ENCODE results near the gene NRG3.

The NRG3 gene

DNA sequence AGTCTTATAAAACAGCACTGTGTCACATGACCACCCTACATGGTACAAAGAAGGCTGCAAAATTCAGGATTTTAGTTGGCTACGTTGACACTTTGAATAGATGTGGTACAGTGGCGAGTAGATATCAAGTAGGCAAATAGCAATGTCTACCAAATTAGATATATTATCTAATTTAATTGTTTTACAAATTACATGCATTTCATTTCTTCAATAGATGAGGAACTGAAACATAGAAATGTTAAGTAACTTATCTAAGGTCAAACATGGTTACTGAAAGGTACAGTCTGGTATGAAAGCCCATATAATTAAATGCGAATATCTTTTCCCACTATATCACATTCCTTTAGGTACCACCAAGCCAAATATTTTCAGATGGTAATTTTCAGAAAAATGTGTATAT is 972.2 kb downstream of the NRG3 start:
- Histone ChIP-seq H3K4me1 (ENCODE audit: control insufficient read depth, insufficient read depth, low read length, poor library complexity, severe bottlenecking) (no peaks in the 10 kb centered on the region), H3K27ac (ENCODE audit: insufficient read depth, low read length, poor library complexity, severe bottlenecking) (no peak overlapping the region), H3K36me3 (ENCODE audit: control insufficient read depth, insufficient read depth, low read length) (no peaks in the 10 kb centered on the region), H3K9me3 (ENCODE audit: control insufficient read depth, low read length) (no peaks in the 10 kb centered on the region), H3K4me3 (ENCODE audit: insufficient read depth, low read depth, low read length, poor library complexity, severe bottlenecking) (no peak overlapping the region), H3K27me3 (replicated peaks; ENCODE audit: control insufficient read depth, insufficient read depth, low read length, poor library complexity, severe bottlenecking) (no peaks in the 10 kb centered on the region)
- no peak for DNase-seq

DNA sequence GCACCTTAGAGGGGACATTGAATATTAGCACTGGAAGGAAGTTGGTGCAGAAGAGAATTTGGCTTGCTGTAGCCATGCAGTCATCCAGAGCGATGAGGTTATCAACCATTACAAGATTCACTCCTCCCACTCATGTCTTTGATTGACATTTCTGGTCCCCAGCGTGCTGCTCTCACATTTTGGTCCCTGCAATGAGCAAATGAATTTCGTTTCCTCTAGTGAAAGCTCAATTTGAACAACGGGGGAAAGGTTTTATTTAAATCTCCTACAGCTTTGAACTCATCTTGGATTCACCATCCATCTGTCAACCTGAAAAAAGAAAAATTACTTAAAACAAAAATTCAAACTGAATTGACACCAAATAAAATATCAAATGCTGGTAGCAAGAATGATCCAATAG is 975.2 kb downstream of the NRG3 start:
- no peaks in the 10 kb centered on the region for H3K4me1 ChIP-seq (ENCODE audit: control insufficient read depth, insufficient read depth, low read length, poor library complexity, severe bottlenecking)
- no peak for DNase-seq
- no peaks in the 10 kb centered on the region for H3K27me3 ChIP-seq (replicated peaks; ENCODE audit: control insufficient read depth, insufficient read depth, low read length, poor library complexity, severe bottlenecking)
- H3K9me3 ChIP-seq (ENCODE audit: control insufficient read depth, low read length), result no peaks in the 10 kb centered on the region
- H3K27ac ChIP-seq (ENCODE audit: insufficient read depth, low read length, poor library complexity, severe bottlenecking), result no peak overlapping the region
- H3K4me3 ChIP-seq (ENCODE audit: insufficient read depth, low read depth, low read length, poor library complexity, severe bottlenecking), result no peak overlapping the region
- no peaks in the 10 kb centered on the region for H3K36me3 ChIP-seq (ENCODE audit: control insufficient read depth, insufficient read depth, low read length)

DNA sequence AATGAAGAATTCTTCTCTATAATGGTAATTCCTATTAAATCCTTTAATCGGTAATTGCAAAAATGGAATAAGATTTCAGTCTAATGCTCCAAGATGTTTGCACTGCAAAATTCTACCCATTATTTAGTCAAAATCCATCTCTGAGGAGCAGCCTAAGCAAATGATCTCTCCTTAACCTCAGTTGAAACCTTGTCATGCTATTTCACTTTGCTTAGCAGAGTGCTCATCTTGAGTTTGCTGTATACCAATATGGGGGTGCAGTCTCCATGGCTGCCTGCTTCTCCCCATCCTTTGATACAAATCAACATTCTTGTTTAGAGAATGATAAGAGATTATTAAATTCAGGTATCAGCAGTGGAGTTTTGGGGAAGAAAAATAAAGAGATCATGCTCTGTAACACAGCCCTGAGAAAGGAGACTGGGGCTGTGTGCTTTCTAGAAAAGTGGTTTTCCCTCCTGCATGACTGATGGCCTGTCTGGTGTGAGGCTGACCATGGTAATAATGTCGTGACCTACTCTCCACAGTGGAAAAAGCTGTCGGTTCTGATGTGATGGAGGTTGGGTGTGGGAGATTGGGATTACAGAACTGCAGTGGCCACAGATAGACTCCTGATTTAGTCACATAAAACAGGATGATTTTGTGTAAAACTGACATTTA is 982.1 kb downstream of the NRG3 start:
- no peak for DNase-seq
- Histone ChIP-seq H3K4me1 (ENCODE audit: control insufficient read depth, insufficient read depth, low read length, poor library complexity, severe bottlenecking) (no peaks in the 10 kb centered on the region), H3K4me3 (ENCODE audit: insufficient read depth, low read depth, low read length, poor library complexity, severe bottlenecking) (no peak overlapping the region), H3K27ac (ENCODE audit: insufficient read depth, low read length, poor library complexity, severe bottlenecking) (no peak overlapping the region), H3K36me3 (ENCODE audit: control insufficient read depth, insufficient read depth, low read length) (no peaks in the 10 kb centered on the region), H3K9me3 (ENCODE audit: control insufficient read depth, low read length) (no peaks in the 10 kb centered on the region), H3K27me3 (replicated peaks; ENCODE audit: control insufficient read depth, insufficient read depth, low read length, poor library complexity, severe bottlenecking) (no peaks in the 10 kb centered on the region)

DNA sequence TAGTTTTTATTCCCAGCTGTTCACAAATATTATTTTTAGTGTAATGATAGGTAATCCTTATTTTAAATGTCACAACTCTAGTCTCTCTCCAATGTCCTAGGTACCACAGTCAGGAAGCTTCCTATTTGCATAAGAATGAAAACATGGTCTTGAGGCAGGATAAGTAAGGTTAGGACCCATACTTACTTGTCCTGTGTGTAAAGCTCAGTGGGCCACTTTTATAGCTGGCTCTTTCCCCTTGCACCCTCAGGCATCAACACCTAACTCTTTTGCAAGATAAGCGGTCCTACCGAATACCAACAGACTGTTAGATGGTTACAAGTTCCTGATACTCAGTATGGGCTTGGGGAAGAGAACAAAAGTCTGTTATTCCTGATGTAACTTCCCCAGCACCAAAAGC is 986.9 kb downstream of the NRG3 start:
- no peaks in the 10 kb centered on the region for H3K27me3 ChIP-seq (replicated peaks; ENCODE audit: control insufficient read depth, insufficient read depth, low read length, poor library complexity, severe bottlenecking)
- DNase-seq, result no peak
- no peaks in the 10 kb centered on the region for H3K4me1 ChIP-seq (ENCODE audit: control insufficient read depth, insufficient read depth, low read length, poor library complexity, severe bottlenecking)

DNA sequence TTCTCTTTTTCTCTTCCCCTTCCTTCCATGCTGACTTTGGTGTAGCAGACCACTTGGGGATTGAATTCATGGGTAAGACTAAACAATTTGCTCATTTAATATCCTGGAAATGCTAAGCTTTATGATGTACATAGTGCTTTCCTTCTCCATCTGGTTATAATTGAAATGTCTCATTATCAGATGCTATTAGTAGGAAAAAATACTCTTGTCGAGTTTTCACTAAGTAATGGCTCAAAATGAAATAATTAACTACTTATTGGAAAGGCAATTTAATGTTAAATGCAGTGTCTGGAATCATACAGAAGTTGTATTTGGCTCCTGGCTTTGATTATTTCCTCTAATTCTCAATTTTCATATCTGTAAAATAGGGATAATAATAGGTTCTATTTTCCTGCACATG is 990.4 kb downstream of the NRG3 start:
- H3K27ac ChIP-seq (ENCODE audit: insufficient read depth, low read length, poor library complexity, severe bottlenecking), result no peak overlapping the region
- H3K9me3 ChIP-seq (ENCODE audit: control insufficient read depth, low read length), result no peaks in the 10 kb centered on the region
- H3K27me3 ChIP-seq (replicated peaks; ENCODE audit: control insufficient read depth, insufficient read depth, low read length, poor library complexity, severe bottlenecking), result no peaks in the 10 kb centered on the region
- H3K4me1 ChIP-seq (ENCODE audit: control insufficient read depth, insufficient read depth, low read length, poor library complexity, severe bottlenecking), result no peaks in the 10 kb centered on the region
- no peak for DNase-seq
- H3K36me3 ChIP-seq (ENCODE audit: control insufficient read depth, insufficient read depth, low read length), result no peaks in the 10 kb centered on the region
- no peak overlapping the region for H3K4me3 ChIP-seq (ENCODE audit: insufficient read depth, low read depth, low read length, poor library complexity, severe bottlenecking)

More for the DNA sequence above, 986.9 kb downstream of the NRG3 start:
- no peaks in the 10 kb centered on the region for H3K9me3 ChIP-seq (ENCODE audit: control insufficient read depth, low read length)
- H3K36me3 ChIP-seq (ENCODE audit: control insufficient read depth, insufficient read depth, low read length), result no peaks in the 10 kb centered on the region
- no peak overlapping the region for H3K27ac ChIP-seq (ENCODE audit: insufficient read depth, low read length, poor library complexity, severe bottlenecking)
- H3K4me3 ChIP-seq (ENCODE audit: insufficient read depth, low read depth, low read length, poor library complexity, severe bottlenecking), result no peak overlapping the region

DNA sequence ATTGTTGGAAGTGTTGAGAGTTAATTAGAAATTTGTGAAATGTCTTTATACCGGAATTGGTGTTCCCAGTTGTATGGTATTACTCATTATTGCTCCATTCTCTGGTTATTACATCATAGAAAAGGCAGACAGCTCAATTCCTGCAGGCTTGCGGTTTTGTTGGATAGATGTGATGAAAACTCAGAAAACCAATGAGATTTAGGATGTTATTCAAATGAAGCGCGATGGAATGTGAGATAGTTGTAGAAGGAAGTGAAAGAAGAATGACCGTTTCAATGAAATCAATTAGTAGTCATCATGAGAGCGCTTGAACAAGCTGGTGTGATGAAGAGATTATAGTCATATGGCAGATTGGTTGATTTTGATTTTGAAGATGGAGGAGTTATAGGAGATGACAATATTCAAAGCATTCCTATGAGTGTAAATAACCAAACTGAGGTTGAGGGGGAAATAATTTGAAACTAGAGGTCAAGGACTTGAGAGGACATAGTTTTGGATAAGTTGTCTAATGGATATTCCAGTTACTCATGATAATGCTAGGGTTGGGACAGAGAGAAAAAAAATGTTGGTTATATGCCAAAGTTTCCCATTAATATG is 991.5 kb downstream of the NRG3 start:
- H3K27ac ChIP-seq (ENCODE audit: insufficient read depth, low read length, poor library complexity, severe bottlenecking), result no peak overlapping the region
- no peaks in the 10 kb centered on the region for H3K9me3 ChIP-seq (ENCODE audit: control insufficient read depth, low read length)
- no peaks in the 10 kb centered on the region for H3K27me3 ChIP-seq (replicated peaks; ENCODE audit: control insufficient read depth, insufficient read depth, low read length, poor library complexity, severe bottlenecking)
- DNase-seq, result no peak
- H3K4me1 ChIP-seq (ENCODE audit: control insufficient read depth, insufficient read depth, low read length, poor library complexity, severe bottlenecking), result no peaks in the 10 kb centered on the region
- H3K4me3 ChIP-seq (ENCODE audit: insufficient read depth, low read depth, low read length, poor library complexity, severe bottlenecking), result no peak overlapping the region
- H3K36me3 ChIP-seq (ENCODE audit: control insufficient read depth, insufficient read depth, low read length), result no peaks in the 10 kb centered on the region

DNA sequence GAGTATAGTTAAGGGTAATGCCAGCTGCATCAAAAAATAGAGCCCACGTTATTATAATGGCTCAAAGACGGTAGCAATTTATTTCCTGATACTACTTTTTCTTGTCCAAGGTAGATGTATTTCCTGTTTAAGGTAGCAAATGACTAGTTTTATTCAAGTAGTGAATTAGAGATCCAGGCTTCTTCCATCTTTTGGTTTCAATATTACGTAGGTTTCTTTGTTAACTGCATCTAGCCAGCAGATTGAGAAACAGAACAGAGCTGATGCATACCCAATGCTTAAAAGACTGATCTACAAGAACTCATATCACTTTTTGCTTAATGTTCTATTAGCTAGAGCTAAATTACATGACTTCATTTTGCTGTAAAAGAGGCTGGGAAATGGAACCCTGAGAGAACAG is 992.1 kb downstream of the NRG3 start:
- Histone ChIP-seq H3K27me3 (replicated peaks; ENCODE audit: control insufficient read depth, insufficient read depth, low read length, poor library complexity, severe bottlenecking) (no peaks in the 10 kb centered on the region), H3K9me3 (ENCODE audit: control insufficient read depth, low read length) (no peaks in the 10 kb centered on the region), H3K36me3 (ENCODE audit: control insufficient read depth, insufficient read depth, low read length) (no peaks in the 10 kb centered on the region), H3K27ac (ENCODE audit: insufficient read depth, low read length, poor library complexity, severe bottlenecking) (no peak overlapping the region), H3K4me1 (ENCODE audit: control insufficient read depth, insufficient read depth, low read length, poor library complexity, severe bottlenecking) (no peaks in the 10 kb centered on the region), H3K4me3 (ENCODE audit: insufficient read depth, low read depth, low read length, poor library complexity, severe bottlenecking) (no peak overlapping the region)
- no peak for DNase-seq

DNA sequence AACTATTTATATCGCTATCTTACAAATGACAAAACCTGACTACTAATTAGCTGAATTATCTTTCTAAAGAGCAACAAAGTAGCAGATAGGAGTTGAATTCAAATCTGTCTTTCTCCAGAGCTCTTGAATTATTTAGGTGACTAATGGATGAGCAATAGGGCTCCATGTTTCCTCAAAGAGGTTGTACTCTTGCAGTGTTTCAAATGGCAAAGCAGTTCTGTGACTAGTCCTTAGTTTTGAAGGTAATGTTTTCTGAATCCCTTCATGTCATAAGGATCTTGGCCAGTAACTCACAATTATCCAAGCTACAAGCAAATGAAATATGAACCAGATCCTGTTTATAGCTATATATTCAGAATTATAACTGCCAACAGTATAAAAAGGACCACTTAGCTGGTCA is 999.7 kb downstream of the NRG3 start:
- no peaks in the 10 kb centered on the region for H3K27me3 ChIP-seq (replicated peaks; ENCODE audit: control insufficient read depth, insufficient read depth, low read length, poor library complexity, severe bottlenecking)
- no peaks in the 10 kb centered on the region for H3K36me3 ChIP-seq (ENCODE audit: control insufficient read depth, insufficient read depth, low read length)
- H3K4me3 ChIP-seq (ENCODE audit: insufficient read depth, low read depth, low read length, poor library complexity, severe bottlenecking), result no peak overlapping the region
- no peaks in the 10 kb centered on the region for H3K9me3 ChIP-seq (ENCODE audit: control insufficient read depth, low read length)
- no peaks in the 10 kb centered on the region for H3K4me1 ChIP-seq (ENCODE audit: control insufficient read depth, insufficient read depth, low read length, poor library complexity, severe bottlenecking)
- no peak overlapping the region for H3K27ac ChIP-seq (ENCODE audit: insufficient read depth, low read length, poor library complexity, severe bottlenecking)
- DNase-seq, result no peak

DNA sequence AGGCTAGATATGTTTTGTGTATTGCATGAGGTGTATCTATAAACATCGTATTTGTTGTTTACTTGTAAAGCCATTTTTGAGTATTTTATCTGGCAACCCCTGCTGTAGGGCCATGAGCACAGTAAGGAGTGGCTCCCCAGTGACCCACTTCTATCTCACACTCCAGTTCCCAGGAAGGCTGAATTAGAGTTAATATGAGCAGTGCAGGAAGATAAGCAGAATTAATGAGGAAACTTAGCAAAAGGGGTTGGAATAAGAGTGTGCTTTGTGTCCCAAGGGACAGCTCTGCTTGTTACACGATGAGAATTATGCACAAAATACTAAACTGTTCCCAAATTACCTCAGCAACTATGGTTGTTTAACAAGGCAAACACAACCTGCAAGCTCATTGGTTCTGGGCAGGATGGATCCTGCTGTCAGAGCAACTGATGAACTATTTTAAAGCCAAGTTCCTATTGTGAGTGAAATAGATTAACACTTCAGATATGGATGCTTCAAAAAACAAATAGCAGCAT is 1005.8 kb downstream of the NRG3 start:
- Histone ChIP-seq H3K27me3 (replicated peaks; ENCODE audit: control insufficient read depth, insufficient read depth, low read length, poor library complexity, severe bottlenecking) (no peaks in the 10 kb centered on the region), H3K4me1 (ENCODE audit: control insufficient read depth, insufficient read depth, low read length, poor library complexity, severe bottlenecking) (no peaks in the 10 kb centered on the region), H3K27ac (ENCODE audit: insufficient read depth, low read length, poor library complexity, severe bottlenecking) (no peak overlapping the region), H3K4me3 (ENCODE audit: insufficient read depth, low read depth, low read length, poor library complexity, severe bottlenecking) (no peak overlapping the region), H3K36me3 (ENCODE audit: control insufficient read depth, insufficient read depth, low read length) (no peaks in the 10 kb centered on the region), H3K9me3 (ENCODE audit: control insufficient read depth, low read length) (no peaks in the 10 kb centered on the region)
- no peak for DNase-seq

DNA sequence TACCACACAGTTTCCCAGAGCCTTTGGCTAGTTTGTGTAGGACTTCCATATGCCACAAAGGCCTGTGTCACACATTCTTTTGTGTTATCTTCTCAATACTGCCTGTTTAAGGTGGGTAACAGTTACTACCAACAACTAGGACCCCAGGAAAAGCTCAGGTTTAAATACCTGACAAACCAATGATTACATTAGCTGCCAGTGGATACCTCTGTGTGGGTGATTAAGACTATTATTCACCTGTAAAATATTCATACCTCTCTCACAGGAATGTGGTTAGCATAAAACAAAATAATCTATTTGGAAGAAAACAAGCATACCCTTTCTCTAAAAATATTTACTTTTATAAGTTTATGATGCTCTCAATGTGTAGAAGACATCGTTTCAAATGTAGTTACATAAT is 1007.7 kb downstream of the NRG3 start:
- Histone ChIP-seq H3K4me1 (ENCODE audit: control insufficient read depth, insufficient read depth, low read length, poor library complexity, severe bottlenecking) (no peaks in the 10 kb centered on the region), H3K4me3 (ENCODE audit: insufficient read depth, low read depth, low read length, poor library complexity, severe bottlenecking) (no peak overlapping the region), H3K9me3 (ENCODE audit: control insufficient read depth, low read length) (no peaks in the 10 kb centered on the region), H3K27me3 (replicated peaks; ENCODE audit: control insufficient read depth, insufficient read depth, low read length, poor library complexity, severe bottlenecking) (no peaks in the 10 kb centered on the region), H3K36me3 (ENCODE audit: control insufficient read depth, insufficient read depth, low read length) (no peaks in the 10 kb centered on the region), H3K27ac (ENCODE audit: insufficient read depth, low read length, poor library complexity, severe bottlenecking) (no peak overlapping the region)
- DNase-seq, result no peak
